Measurements from ENCODE around the gene RICTOR. TPM values are rescaled to one million over a fixed set of nuclear protein-coding genes. Genes with fewer than 3 reads are reported as not detected.
A peak's percentile ranks its signal among the peaks of the same experiment; 100 is the strongest.

RICTOR gene
- total RNA-seq, 2 donors from 2014 or later, result 84.8 to 88.8 TPM

DNA sequence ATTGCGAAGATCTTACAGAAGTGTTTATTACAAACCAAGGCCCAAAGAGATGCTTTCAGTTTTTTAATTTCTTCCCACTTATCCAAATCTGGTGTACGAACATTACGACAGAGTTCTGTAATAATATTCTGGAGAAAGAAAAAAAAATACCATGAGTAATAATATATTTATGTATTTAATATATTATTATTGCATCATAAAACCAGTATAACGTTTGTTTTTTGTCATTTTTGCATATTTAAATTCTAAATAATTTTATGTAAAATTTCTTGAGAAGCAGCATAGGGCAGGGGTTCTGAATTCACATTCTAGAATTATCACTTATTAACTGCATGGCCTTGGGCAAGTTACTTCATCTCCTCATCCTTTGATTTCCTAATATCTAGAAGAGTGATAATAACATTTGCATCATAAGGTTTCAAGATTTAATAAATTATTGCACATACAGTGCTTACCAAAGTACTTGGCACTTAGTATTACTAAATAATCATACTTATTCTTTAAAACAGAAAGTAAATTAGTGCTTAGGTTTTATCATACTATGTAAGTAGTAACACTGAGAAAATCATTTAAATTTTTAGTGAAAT, 120.7 kb downstream of the RICTOR start:
- DNase-seq (no peak), ATAC-seq (no peak)
- no peaks in the 10 kb centered on the region for H3K27me3 Mint-ChIP-seq
- peaks cover 2% of the 10 kb centered on the region for H3K9me3 ChIP-seq (ENCODE audit: control insufficient read depth, low read length, poor library complexity, severe bottlenecking)
- no peak overlapping the region for H3K27ac Mint-ChIP-seq
- no peak overlapping the region for H3K4me3 Mint-ChIP-seq
- H3K4me1 Mint-ChIP-seq, result no peaks in the 10 kb centered on the region
- H3K36me3 Mint-ChIP-seq (ENCODE audit: low read depth), result peaks cover 5% of the 10 kb centered on the region

DNA sequence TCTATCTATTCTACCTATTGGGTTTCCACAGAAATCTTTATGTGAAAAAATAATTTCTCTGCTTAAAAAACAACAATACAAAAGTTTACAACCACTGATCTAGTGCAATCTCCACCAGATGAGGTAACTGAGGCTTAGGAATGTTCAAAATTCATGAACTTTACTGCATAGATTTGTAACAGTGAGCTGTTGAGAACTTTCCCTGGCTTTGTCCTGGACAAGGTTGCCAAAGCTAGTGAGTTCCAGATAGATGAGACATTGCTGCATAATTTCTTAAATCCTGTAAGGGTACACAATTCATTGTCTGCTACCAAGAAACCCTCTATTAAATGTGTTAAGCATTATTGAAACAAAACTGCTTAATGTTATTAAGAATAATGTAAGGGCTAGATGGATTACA, 125.7 kb downstream of the RICTOR start:
- no peak for DNase-seq
- H3K36me3 Mint-ChIP-seq (ENCODE audit: low read depth), result peaks cover 2% of the 10 kb centered on the region
- H3K9me3 ChIP-seq (ENCODE audit: control insufficient read depth, low read length, poor library complexity, severe bottlenecking), result peaks cover 2% of the 10 kb centered on the region
- H3K4me3 Mint-ChIP-seq, result no peak overlapping the region
- H3K4me1 Mint-ChIP-seq, result no peaks in the 10 kb centered on the region
- no peak overlapping the region for H3K27ac Mint-ChIP-seq
- no peak for ATAC-seq
- H3K27me3 Mint-ChIP-seq, result no peaks in the 10 kb centered on the region

DNA sequence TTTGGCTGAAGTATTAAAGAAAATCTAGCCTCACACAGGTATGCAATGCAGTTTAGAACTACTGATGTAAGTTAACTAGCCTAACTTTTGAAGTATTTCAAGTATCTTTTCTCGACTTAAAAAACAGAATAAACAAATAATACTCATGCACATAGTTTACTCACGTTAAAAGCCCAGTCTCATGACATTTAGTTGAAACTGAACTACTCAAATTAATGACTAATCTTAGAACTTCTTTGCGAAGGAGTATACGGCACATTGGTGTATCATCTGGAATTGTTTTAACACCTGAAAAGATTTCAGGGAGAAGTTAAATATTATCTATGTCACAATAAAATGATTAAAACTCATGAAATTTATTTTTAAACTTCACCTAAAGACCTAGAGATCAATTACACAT, 129.9 kb downstream of the RICTOR start:
- Mint-ChIP-seq H3K4me3 (no peak overlapping the region), H3K36me3 (ENCODE audit: low read depth) (peaks cover 2% of the 10 kb centered on the region), H3K27me3 (no peaks in the 10 kb centered on the region), H3K4me1 (peaks cover 2% of the 10 kb centered on the region), H3K27ac (no peak overlapping the region)
- DNase-seq (no peak), ATAC-seq (no peak)
- H3K9me3 ChIP-seq (ENCODE audit: control insufficient read depth, low read length, poor library complexity, severe bottlenecking), result no peaks in the 10 kb centered on the region

DNA sequence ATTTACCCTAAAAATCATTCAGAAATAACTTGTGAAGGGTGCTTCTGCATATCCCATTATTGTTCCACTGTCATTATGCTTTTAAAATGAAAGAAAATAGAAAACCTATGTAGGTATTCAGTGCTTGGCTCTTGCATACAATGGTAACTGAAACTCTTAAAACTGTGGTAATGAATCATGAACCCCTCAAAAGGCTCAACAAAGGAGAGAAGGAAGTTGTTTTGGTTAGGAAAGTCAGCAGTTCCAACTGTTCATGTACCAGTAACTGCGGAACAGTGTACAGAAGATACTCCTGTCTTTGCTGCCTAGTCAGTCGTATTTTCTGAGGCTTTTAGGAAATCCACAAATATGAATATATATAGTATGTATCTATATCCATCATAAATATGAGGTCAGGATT, 132.3 kb downstream of the RICTOR start:
- H3K9me3 ChIP-seq (ENCODE audit: control insufficient read depth, low read length, poor library complexity, severe bottlenecking), result no peaks in the 10 kb centered on the region
- Mint-ChIP-seq H3K36me3 (ENCODE audit: low read depth) (peaks cover 3% of the 10 kb centered on the region), H3K4me3 (no peak overlapping the region), H3K4me1 (peaks cover 2% of the 10 kb centered on the region), H3K27me3 (no peaks in the 10 kb centered on the region), H3K27ac (no peak overlapping the region)
- ATAC-seq (no peak), DNase-seq (no peak)

DNA sequence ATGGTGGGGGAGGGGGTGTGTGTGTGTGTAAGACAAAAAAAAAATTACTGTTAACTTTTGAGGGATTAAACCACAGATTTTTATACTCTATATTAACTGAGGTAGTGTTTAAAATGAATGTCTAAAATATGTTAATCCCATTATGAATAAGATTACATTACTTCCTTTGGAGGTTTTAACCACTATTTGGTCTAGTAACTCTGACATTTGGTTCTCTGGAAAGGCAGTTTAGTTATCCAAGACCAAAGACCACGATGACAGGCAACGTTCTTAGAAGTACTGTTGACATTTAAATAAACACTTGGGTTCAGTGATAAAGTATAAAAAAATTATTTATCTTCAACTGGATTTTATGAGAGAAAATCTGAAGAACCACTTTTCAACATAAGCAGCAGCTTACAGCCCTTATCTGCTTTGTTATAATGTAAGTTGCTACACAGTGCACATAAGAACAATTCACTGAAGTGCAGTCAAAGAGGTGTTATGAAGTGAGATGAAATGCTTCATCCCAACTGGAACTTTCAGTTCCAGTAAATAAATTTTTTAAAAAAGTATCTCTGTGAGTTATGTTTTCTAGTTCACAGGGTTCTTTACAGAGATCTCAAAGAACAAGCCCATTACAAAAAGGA, 133.9 kb downstream of the RICTOR start:
- H3K36me3 Mint-ChIP-seq (ENCODE audit: low read depth), result peaks cover 3% of the 10 kb centered on the region
- DNase-seq (no peak), ATAC-seq (no peak)
- H3K27me3 Mint-ChIP-seq, result no peaks in the 10 kb centered on the region
- H3K4me1 Mint-ChIP-seq, result peaks cover 2% of the 10 kb centered on the region
- no peaks in the 10 kb centered on the region for H3K9me3 ChIP-seq (ENCODE audit: control insufficient read depth, low read length, poor library complexity, severe bottlenecking)
- no peak overlapping the region for H3K4me3 Mint-ChIP-seq
- peak overlapping the region; percentile 24 for H3K27ac Mint-ChIP-seq

GRCh38 chr5:38938973-38939372, 135.2 kb downstream of the RICTOR start:
- H3K27ac Mint-ChIP-seq, result no peak overlapping the region
- no peaks in the 10 kb centered on the region for H3K9me3 ChIP-seq (ENCODE audit: control insufficient read depth, low read length, poor library complexity, severe bottlenecking)
- peaks cover 3% of the 10 kb centered on the region for H3K36me3 Mint-ChIP-seq (ENCODE audit: low read depth)
- DNase-seq (no peak), ATAC-seq (no peak)
- no peak overlapping the region for H3K4me3 Mint-ChIP-seq
- no peaks in the 10 kb centered on the region for H3K27me3 Mint-ChIP-seq
- peaks cover 2% of the 10 kb centered on the region for H3K4me1 Mint-ChIP-seq

GRCh38 chr5:38938424-38938823, 135.8 kb downstream of the RICTOR start:
- ATAC-seq, result no peak
- peaks cover 3% of the 10 kb centered on the region for H3K36me3 Mint-ChIP-seq (ENCODE audit: low read depth)
- H3K4me3 Mint-ChIP-seq, result no peak overlapping the region
- H3K27me3 Mint-ChIP-seq, result no peaks in the 10 kb centered on the region
- no peak for DNase-seq
- H3K4me1 Mint-ChIP-seq, result peaks cover 2% of the 10 kb centered on the region
- H3K27ac Mint-ChIP-seq, result no peak overlapping the region
- no peaks in the 10 kb centered on the region for H3K9me3 ChIP-seq (ENCODE audit: control insufficient read depth, low read length, poor library complexity, severe bottlenecking)

DNA sequence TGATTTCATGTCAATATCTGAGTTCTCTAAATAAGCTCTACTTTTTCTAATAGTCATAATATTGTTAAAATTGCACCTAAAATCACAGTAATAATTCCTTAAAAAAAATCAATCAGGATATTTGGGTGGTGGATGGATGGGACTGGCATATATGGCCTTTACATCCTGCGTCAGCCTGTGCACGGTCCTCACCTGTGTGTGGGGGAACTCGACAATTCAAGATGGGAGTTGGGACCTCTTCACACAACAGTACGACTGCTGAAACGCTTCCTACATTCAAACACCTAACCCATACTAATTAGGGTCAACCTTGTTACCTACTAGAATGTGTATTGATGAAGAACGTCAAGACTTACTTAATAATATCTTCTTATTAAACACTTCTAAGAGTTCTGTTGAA, 137.9 kb downstream of the RICTOR start:
- Mint-ChIP-seq H3K27me3 (no peaks in the 10 kb centered on the region), H3K27ac (no peak overlapping the region), H3K4me1 (no peaks in the 10 kb centered on the region), H3K4me3 (no peak overlapping the region), H3K36me3 (ENCODE audit: low read depth) (peaks cover 2% of the 10 kb centered on the region)
- DNase-seq (no peak), ATAC-seq (no peak)
- H3K9me3 ChIP-seq (ENCODE audit: control insufficient read depth, low read length, poor library complexity, severe bottlenecking), result no peaks in the 10 kb centered on the region

DNA sequence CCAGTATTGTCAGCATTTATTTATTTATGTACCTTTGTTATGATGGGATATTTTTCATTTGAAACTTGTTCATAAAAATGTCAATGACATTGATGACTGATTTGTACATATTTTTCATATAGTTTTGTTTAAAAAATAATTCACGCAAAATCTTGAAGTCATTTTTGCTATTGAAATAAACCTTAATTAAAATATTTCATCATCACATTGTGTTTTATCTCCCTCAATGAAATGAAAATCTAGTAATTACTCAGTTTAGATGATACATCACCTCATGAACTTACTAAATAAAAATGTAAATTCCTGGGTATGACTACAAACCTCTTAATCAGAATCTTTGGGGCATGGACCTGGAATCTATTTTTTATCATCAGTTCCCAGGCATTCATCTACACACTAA, 138.8 kb downstream of the RICTOR start:
- no peak for ATAC-seq
- DNase-seq, result no peak
- H3K27ac Mint-ChIP-seq, result no peak overlapping the region
- H3K4me3 Mint-ChIP-seq, result no peak overlapping the region
- no peaks in the 10 kb centered on the region for H3K4me1 Mint-ChIP-seq
- H3K36me3 Mint-ChIP-seq (ENCODE audit: low read depth), result peaks cover 2% of the 10 kb centered on the region
- H3K9me3 ChIP-seq (ENCODE audit: control insufficient read depth, low read length, poor library complexity, severe bottlenecking), result no peaks in the 10 kb centered on the region
- no peaks in the 10 kb centered on the region for H3K27me3 Mint-ChIP-seq

DNA sequence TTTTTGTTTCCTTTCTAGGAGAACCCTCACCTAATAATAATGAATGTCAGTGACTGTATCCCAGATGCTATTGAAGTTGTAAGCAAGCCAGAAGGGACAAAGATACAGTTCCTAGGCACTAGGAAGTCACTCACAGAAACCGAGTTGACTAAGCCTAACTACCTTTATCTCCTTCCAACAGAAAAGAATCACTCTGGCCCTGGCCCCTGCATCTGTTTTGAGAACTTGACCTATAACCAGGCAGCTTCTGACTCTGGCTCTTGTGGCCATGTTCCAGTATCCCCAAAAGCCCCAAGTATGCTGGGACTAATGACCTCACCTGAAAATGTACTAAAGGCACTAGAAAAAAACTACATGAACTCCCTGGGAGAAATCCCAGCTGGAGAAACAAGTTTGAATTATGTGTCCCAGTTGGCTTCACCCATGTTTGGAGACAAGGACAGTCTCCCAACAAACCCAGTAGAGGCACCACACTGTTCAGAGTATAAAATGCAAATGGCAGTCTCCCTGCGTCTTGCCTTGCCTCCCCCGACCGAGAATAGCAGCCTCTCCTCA, 141.3 kb downstream of the RICTOR start:
- Mint-ChIP-seq H3K4me1 (no peaks in the 10 kb centered on the region), H3K27ac (no peak overlapping the region), H3K4me3 (no peak overlapping the region), H3K27me3 (peaks cover 6% of the 10 kb centered on the region), H3K36me3 (ENCODE audit: low read depth) (peaks cover 3% of the 10 kb centered on the region)
- DNase-seq (no peak), ATAC-seq (no peak)
- H3K9me3 ChIP-seq (ENCODE audit: control insufficient read depth, low read length, poor library complexity, severe bottlenecking), result no peaks in the 10 kb centered on the region

DNA sequence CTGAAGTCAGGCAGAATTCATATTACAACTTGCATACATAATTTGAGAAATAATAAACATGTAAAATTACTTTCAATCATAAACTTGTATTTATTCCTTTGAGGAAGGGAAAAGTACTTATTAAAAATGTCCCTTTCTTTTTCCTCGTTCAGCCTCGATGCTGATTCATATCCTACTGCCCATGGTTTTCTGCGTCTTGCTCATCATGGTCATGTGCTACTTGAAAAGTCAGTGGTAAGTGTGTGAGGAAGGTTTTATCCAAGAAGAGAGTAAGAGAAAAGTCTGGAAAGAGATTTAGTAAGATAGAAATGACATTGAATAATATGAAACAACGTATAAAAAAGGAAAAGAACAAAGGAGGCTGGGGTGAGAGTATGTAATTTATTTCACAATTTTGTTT, 142.5 kb downstream of the RICTOR start:
- H3K9me3 ChIP-seq (ENCODE audit: control insufficient read depth, low read length, poor library complexity, severe bottlenecking), result no peaks in the 10 kb centered on the region
- Mint-ChIP-seq H3K4me3 (no peak overlapping the region), H3K36me3 (ENCODE audit: low read depth) (peaks cover 2% of the 10 kb centered on the region), H3K27ac (no peak overlapping the region), H3K4me1 (no peaks in the 10 kb centered on the region), H3K27me3 (peaks cover 16% of the 10 kb centered on the region)
- no peak for DNase-seq
- no peak for ATAC-seq

DNA sequence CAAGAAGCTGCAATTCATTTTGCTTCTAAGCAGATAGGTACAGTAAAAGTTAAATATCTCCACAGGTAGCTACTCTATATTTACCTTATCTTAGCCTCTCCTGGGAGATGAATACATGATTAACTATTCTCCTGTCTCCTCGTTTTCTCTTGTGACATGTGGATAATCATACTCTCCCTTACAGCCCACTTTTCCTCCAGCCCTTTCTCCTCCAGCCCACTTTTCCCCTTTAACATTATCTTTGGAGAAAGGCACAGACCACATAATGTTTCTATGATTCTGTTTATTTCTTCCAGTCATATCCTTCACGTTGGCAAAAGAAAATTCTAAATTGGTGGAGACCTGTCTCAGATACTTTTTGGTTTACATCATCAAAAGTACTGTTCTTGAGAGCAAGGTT, 144.4 kb downstream of the RICTOR start:
- ATAC-seq (no peak), DNase-seq (no peak)
- Mint-ChIP-seq H3K27ac (peak overlapping the region; percentile 57), H3K36me3 (ENCODE audit: low read depth) (peaks cover 2% of the 10 kb centered on the region), H3K4me3 (no peak overlapping the region), H3K4me1 (no peaks in the 10 kb centered on the region), H3K27me3 (peaks cover 31% of the 10 kb centered on the region)
- no peaks in the 10 kb centered on the region for H3K9me3 ChIP-seq (ENCODE audit: control insufficient read depth, low read length, poor library complexity, severe bottlenecking)

GRCh38 chr5:38927470-38927869, 146.7 kb downstream of the RICTOR start:
- H3K9me3 ChIP-seq (ENCODE audit: control insufficient read depth, low read length, poor library complexity, severe bottlenecking), result no peaks in the 10 kb centered on the region
- no peak overlapping the region for H3K4me3 Mint-ChIP-seq
- H3K36me3 Mint-ChIP-seq (ENCODE audit: low read depth), result peaks cover 2% of the 10 kb centered on the region
- no peak overlapping the region for H3K27ac Mint-ChIP-seq
- ATAC-seq (no peak), DNase-seq (no peak)
- H3K4me1 Mint-ChIP-seq, result peaks cover under 1% of the 10 kb centered on the region
- H3K27me3 Mint-ChIP-seq, result peaks cover 43% of the 10 kb centered on the region

DNA sequence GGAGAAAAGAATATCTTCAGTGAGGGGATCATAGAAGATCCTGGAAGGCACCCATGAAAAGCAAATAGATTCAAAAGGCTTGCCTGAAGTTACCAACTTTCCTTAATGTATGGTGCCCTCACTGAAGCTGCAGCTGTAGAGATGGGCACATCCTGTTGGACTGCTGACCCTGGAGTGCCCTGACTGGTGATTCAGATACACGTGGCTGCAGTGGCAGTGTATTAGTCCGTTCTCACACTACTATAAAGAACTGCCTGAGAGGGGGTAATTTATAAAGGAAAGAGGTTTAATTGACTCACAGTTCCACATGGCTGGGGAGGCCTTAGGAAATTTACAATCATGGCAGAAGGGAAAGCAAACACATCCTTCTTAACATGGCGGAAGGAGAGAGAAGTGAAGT, 148.1 kb downstream of the RICTOR start:
- no peaks in the 10 kb centered on the region for H3K9me3 ChIP-seq (ENCODE audit: control insufficient read depth, low read length, poor library complexity, severe bottlenecking)
- Mint-ChIP-seq H3K36me3 (ENCODE audit: low read depth) (peaks cover 5% of the 10 kb centered on the region), H3K27me3 (peaks cover 50% of the 10 kb centered on the region), H3K4me3 (no peak overlapping the region), H3K4me1 (peaks cover 5% of the 10 kb centered on the region), H3K27ac (no peak overlapping the region)
- DNase-seq (no peak), ATAC-seq (no peak)
